Thoracic aorta (tissue), 2 donors: ENCODE results near the gene MPPED2. TPM values are rescaled to one million over a fixed set of nuclear protein-coding genes. Genes with fewer than 3 reads are reported as not detected.

Experiments
- ATAC-seq: fragments of 150-250 bp; one replicate; pipeline ENCODE4 v1.8.0; 2017; ENCODE audit warnings: low read depth; ENCODE audit not compliant: insufficient number of reproducible peaks, low FRiP score
- DNase-seq: peaks from one replicate; pipeline ENCODE4 v3.0.0-alpha.2; 2020; ENCODE audit warnings: low spot score
- H3K27ac ChIP-seq, 2 donors: fragments of 200-600 bp; sonication (generic); 1 replicate in 1 of 2; 2 replicates in 1 of 2; pipeline ENCODE4 v1.5.1; 2016; ENCODE audit warnings: mild to moderate bottlenecking in 2 of 2, moderate library complexity in 2 of 2
- H3K27me3 ChIP-seq: fragments of 200-600 bp; sonication (generic); replicated peaks from 2 replicates; pipeline ENCODE4 v1.6.0; 2016; ENCODE audit warnings: mild to moderate bottlenecking; ENCODE audit not compliant: insufficient read depth
- H3K36me3 ChIP-seq: fragments of 200-600 bp; sonication (generic); one replicate; pipeline ENCODE4 v1.5.1; 2016
- H3K4me1 ChIP-seq, 2 donors: fragments of 200-600 bp; sonication (generic); 1 replicate in 1 of 2; 2 replicates in 1 of 2; pipeline versions ENCODE4 v1.5.1 to v1.6.0; 2016; ENCODE audit warnings: low read depth in 2 of 2, mild to moderate bottlenecking in 1 of 2; ENCODE audit not compliant: control insufficient read depth in 1 of 2
- H3K4me3 ChIP-seq: fragments of 200-600 bp; sonication (generic); 2 replicates; pipeline ENCODE4 v1.5.1; 2016; ENCODE audit warnings: mild to moderate bottlenecking
- H3K9me3 ChIP-seq: fragments of 200-600 bp; sonication (generic); 2 replicates; pipeline ENCODE4 v1.5.1; 2016
- total RNA-seq, 2 donors: library from RNA; depleted of rRNA; stranded (reverse); fragments of >200 nt; gene quantifications; one replicate each; pipeline versions ENCODE4 v1.1.0 to v1.2.3, GENCODE V29; 2016
- TF ChIP-seq, protein P1 (sequence below): fragments of 200-600 bp; sonication (generic); IDR thresholded peaks from one replicate; pipeline ENCODE4 v1.5.1; 2019; ENCODE audit warnings: antibody characterized with exemption

MPPED2 gene
- total RNA-seq, 2 donors from 2014 or later = 16.0 to 18.8 TPM

DNA sequence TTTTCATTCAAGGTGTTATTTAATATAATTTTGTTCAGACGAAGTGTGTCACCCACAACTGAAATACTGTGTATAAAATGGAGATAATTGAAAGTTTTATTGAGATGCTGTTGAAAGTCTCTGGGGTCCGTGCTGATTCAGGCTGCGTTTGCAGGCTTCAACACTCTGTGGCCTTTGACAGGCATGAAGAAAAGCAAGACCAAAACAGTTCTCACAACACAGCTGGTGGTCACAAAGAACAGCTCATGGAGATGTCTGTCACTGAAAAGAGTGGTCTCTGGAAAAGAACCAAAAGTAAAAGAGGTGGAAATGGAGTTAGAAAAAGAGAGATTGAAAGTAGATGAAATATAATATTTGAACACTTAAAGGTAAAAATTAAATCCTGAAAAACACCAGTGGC is 9.8 kb upstream of the MPPED2 start:
- no peak for ATAC-seq
- TF ChIP-seq, protein P1, sequence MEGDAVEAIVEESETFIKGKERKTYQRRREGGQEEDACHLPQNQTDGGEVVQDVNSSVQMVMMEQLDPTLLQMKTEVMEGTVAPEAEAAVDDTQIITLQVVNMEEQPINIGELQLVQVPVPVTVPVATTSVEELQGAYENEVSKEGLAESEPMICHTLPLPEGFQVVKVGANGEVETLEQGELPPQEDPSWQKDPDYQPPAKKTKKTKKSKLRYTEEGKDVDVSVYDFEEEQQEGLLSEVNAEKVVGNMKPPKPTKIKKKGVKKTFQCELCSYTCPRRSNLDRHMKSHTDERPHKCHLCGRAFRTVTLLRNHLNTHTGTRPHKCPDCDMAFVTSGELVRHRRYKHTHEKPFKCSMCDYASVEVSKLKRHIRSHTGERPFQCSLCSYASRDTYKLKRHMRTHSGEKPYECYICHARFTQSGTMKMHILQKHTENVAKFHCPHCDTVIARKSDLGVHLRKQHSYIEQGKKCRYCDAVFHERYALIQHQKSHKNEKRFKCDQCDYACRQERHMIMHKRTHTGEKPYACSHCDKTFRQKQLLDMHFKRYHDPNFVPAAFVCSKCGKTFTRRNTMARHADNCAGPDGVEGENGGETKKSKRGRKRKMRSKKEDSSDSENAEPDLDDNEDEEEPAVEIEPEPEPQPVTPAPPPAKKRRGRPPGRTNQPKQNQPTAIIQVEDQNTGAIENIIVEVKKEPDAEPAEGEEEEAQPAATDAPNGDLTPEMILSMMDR = no peak

DNA sequence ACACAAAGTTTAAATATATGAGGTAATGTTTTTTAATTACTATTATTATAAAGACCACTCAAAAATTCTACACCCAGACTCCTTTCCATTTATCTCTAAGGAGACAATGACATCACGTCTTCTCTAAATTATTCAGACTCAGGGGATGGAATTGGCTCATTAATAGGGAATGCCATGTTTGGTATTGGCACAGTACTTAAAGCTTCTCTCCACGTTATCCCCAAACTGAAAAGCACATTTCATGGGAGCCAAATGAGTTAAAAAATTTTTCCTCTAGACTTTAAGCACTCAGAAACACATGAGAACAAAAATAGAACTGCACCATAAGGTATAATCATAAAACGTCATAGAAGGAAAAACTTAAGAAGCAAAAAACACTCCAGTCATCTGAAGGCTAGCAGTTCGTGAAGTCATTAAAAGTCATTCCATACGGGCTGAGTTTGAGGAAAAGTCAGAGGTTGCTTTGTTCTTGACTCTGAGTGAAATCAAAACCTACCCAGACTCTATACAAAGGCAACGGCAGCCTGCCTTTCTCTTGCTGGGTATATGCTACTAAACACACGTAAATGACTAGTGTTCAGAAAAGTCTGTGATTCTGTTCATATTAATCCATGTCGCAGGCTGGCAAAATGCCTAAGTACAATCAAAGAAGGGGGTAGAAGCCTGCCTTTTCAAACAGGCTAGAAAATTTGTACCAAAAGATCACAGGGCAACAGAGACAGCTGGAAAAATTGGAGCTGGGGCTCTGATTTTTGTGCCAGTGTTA is 8.7 kb upstream of the MPPED2 start:
- ATAC-seq = no peak
- H3K4me3 ChIP-seq = peak overlapping the region; percentile 60
- H3K27me3 ChIP-seq = no peaks in the 10 kb centered on the region
- DNase-seq = no peak
- peak overlapping the region; percentile 41 to 46 for H3K27ac ChIP-seq
- H3K4me1 ChIP-seq = peaks cover 7 to 19% of the 10 kb centered on the region in 2 donors
- TF ChIP-seq, protein P1 = no peak
- no peaks in the 10 kb centered on the region for H3K9me3 ChIP-seq
- no peaks in the 10 kb centered on the region for H3K36me3 ChIP-seq

More for the DNA sequence above, 9.8 kb upstream of the MPPED2 start:
- Histone ChIP-seq H3K27ac (no peak overlapping the region), H3K4me1 (peaks cover 7 to 19% of the 10 kb centered on the region in 2 donors), H3K27me3 (no peaks in the 10 kb centered on the region), H3K9me3 (no peaks in the 10 kb centered on the region), H3K36me3 (no peaks in the 10 kb centered on the region), H3K4me3 (no peak overlapping the region)
- no peak for DNase-seq

GRCh38 chr11:30587269-30587812 is 1.2 kb upstream of the MPPED2 start:
- ATAC-seq = no peak
- peak overlapping the region; percentile 5 for H3K4me3 ChIP-seq
- no peaks in the 10 kb centered on the region for H3K27me3 ChIP-seq
- H3K9me3 ChIP-seq = no peaks in the 10 kb centered on the region
- no peak for DNase-seq
- H3K27ac ChIP-seq = peak overlapping the region; percentile 94 to 96
- peaks cover 2 to 29% of the 10 kb centered on the region in 2 donors for H3K4me1 ChIP-seq
- H3K36me3 ChIP-seq = no peaks in the 10 kb centered on the region
- TF ChIP-seq, protein P1 = no peak

GRCh38 chr11:30585892-30586250 is 282 bp downstream of the MPPED2 start:
- DNase-seq (no peak), ATAC-seq (no peak)
- TF ChIP-seq, protein P1 = no peak

DNA sequence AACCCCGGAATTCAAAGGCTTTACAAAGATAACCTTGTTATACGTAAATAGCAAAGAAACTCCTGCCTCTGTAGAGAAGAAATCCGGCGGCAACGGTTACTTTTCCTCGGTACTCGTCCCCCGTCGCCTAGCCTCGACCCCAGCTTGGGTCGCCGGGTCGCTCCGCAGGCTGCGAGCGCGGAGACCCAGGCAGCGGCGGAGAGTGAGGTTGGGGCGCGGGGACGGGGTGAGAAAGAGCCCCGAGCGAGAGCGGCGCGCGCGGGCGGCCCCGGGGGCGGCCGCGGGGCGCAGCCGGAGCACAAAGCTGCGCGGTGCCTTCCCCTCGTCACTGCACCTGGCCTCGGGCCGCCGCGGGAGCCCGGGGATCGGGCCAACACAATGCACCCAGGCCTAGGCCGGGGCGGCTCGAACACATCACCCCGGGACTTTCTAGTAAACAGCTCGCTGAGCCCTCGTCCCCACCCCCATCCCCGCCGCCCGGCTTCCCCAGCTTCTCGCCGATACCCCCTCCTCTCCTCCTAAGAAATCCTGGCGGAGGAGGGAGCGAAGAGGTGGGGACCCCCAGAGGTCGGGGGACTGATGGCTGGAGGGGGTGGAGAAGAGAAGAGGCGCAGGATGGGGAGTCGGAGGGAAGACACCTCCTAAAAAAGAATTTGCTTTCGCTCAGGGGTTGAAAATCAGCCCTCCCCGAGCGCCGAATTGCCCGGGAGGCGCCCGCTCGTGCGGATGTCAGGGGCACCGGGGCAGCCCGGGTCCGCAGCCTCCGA is 845 bp downstream of the MPPED2 start:
- Histone ChIP-seq H3K4me1 (peaks cover 2 to 29% of the 10 kb centered on the region in 2 donors), H3K9me3 (no peaks in the 10 kb centered on the region), H3K27me3 (no peaks in the 10 kb centered on the region), H3K36me3 (no peaks in the 10 kb centered on the region), H3K4me3 (peak overlapping the region; percentile 97), H3K27ac (peak overlapping the region; percentile 94 to 96)
- TF ChIP-seq, protein P1 = no peak
- ATAC-seq (no peak), DNase-seq (no peak)

More at GRCh38 chr11:30585892-30586250, 282 bp downstream of the MPPED2 start:
- Histone ChIP-seq H3K36me3 (no peaks in the 10 kb centered on the region), H3K4me1 (peaks cover 2 to 29% of the 10 kb centered on the region in 2 donors), H3K4me3 (peak overlapping the region; percentile 97), H3K27ac (peak overlapping the region; percentile 94 to 96), H3K9me3 (no peaks in the 10 kb centered on the region), H3K27me3 (no peaks in the 10 kb centered on the region)
